BLaER1 treated with 17β-estradiol and CSF1 and Interleukin-3, amounts not matched to agents 10 nM and 100 nM (cell line): ENCODE measurements around the gene UNCX.
"Not testable (repeated sequence)": the region's sequence is repeated elsewhere in the genome, so short reads cannot be mapped to it uniquely, and the experiment has no call there.

ENCODE experiments used
- H3K27ac ChIP-seq, 11 experiments: shearing (Covaris generic); formaldehyde crosslinking; 2 replicates each; pipeline ENCODE4 v1.8.1; 2022
- H3K27me3 ChIP-seq, 11 experiments: shearing (Covaris generic); formaldehyde crosslinking; 2 replicates each; pipeline ENCODE4 v1.8.1; 2022
- H3K36me3 ChIP-seq, 11 experiments: shearing (Covaris generic); formaldehyde crosslinking; 2 replicates each; pipeline ENCODE4 v1.8.1; 2022
- H3K4me1 ChIP-seq, 10 experiments: shearing (Covaris generic); formaldehyde crosslinking; 2 replicates each; pipeline ENCODE4 v1.8.1; 2022
- H3K4me2 ChIP-seq, 11 experiments: shearing (Covaris generic); formaldehyde crosslinking; 2 replicates each; pipeline ENCODE4 v1.8.1; 2022
- H3K4me3 ChIP-seq, 10 experiments: shearing (Covaris generic); formaldehyde crosslinking; 2 replicates each; pipeline ENCODE4 v1.8.1; 2022
- H3K9ac ChIP-seq, 11 experiments: shearing (Covaris generic); formaldehyde crosslinking; 2 replicates each; pipeline ENCODE4 v1.8.1; 2022
- H3K9me3 ChIP-seq, 11 experiments: shearing (Covaris generic); formaldehyde crosslinking; replicated peaks in 1 of 11; 2 replicates each; pipeline ENCODE4 v1.8.1; 2022
- H4K20me1 ChIP-seq, 11 experiments: shearing (Covaris generic); formaldehyde crosslinking; 2 replicates each; pipeline ENCODE4 v1.8.1; 2022
- Cebpa-rat ChIP-seq, 11 experiments: shearing (Covaris generic); IDR thresholded peaks; 2 replicates each; pipeline ENCODE4 v1.8.1; 2022

The UNCX gene

DNA sequence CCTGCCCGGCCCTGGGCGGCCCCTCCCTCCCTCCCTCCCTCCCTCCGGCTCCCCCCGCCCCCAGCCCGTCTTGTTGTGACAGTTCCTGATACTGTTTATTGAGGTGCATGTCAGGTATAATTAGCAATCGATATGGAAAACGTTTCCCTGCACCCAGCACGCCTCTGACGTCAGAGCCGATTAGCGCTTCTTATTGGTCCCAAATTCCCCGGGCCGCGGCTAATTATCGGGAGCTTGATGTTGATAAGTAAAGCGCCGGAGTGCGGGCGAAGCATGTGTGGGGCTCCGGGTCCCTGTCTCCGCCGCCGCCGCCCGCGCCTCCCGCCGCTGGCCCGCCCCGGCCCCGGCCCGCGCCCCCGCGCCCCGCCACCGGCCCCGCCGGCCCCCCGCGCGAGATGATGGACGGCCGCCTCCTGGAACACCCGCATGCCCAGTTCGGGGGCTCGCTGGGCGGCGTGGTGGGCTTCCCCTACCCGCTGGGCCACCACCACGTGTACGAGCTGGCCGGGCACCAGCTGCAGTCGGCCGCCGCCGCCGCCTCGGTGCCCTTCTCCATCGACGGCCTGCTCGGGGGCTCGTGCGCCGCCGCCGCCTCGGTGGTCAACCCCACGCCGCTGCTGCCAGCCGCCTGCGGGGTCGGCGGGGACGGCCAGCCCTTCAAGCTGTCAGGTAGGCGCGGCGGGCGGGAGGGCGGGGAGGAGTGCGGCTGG, at the start of gene UNCX:
Gene UNCX (plus strand): TSS at position 250 of the 710 bp plus-strand sequence. CDS start 146 bp downstream, at position 396.
- H3K4me3 ChIP-seq: no peak within 1 kb of the TSS
- peaks cover 4 to 17% (median 9%) of the 10 kb centered on the region in 10 experiments; a peak in 18 of 20 replicates for H3K4me1 ChIP-seq
- H3K9ac ChIP-seq: no peak within 1 kb of the TSS
- peaks cover 95 to 99% (median 99%) of the 10 kb centered on the region in 11 experiments for H3K27me3 ChIP-seq
- no peak within 1 kb of the TSS for H3K27ac ChIP-seq
- peaks cover 0 to 8% (median 0%) of the 10 kb centered on the region in 11 experiments; a peak in 1 of 22 replicates for H3K9me3 ChIP-seq
- H4K20me1 ChIP-seq: peaks cover 0 to 81% (median 73%) of the 10 kb centered on the region in 11 experiments; a peak in 18 of 22 replicates
- H3K36me3 ChIP-seq: no peaks in the 10 kb centered on the region
- H3K4me2 ChIP-seq: no peak within 1 kb of the TSS
- no peak for TF ChIP-seq Cebpa-rat (IDR thresholded peaks at IDR 0.05)

DNA sequence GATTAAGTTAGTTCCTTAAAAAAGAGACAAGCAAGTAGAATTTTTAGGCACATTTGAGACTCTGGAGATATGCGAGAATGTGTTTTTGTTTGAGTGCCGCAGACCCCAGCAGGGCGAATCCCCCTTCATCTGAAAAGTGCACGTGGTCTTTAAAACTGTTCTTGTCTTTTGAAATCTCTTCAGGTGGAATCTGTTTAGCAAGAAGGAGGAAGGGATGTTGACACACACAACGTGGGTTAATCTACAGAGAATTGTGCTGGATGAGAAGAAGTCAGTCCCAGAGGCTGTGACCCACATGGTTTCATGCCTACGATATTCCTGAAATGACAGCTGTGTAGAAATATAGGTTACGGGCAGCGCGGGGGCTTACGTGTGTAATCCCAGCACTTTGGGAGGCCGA, 45.5 kb upstream of the UNCX start:
- Histone ChIP-seq H4K20me1 (no peaks in the 10 kb centered on the region), H3K9me3 (peaks cover 5 to 20% (median 10%) of the 10 kb centered on the region in 11 experiments; a peak in 14 of 22 replicates), H3K27ac (no peak overlapping the region; a peak in 1 of 22 replicates), H3K9ac (no peak overlapping the region), H3K4me2 (peak overlapping the region in 7 of 11 experiments; percentile 2 to 41 (median 35); a peak in 9 of 22 replicates), H3K4me1 (peaks cover 14 to 52% (median 41%) of the 10 kb centered on the region in 10 experiments), H3K4me3 (no peak overlapping the region), H3K27me3 (peaks cover 0 to 11% (median 0%) of the 10 kb centered on the region in 11 experiments; a peak in 4 of 22 replicates), H3K36me3 (no peaks in the 10 kb centered on the region)
- TF ChIP-seq Cebpa-rat (IDR thresholded peaks at IDR 0.05): no peak

DNA sequence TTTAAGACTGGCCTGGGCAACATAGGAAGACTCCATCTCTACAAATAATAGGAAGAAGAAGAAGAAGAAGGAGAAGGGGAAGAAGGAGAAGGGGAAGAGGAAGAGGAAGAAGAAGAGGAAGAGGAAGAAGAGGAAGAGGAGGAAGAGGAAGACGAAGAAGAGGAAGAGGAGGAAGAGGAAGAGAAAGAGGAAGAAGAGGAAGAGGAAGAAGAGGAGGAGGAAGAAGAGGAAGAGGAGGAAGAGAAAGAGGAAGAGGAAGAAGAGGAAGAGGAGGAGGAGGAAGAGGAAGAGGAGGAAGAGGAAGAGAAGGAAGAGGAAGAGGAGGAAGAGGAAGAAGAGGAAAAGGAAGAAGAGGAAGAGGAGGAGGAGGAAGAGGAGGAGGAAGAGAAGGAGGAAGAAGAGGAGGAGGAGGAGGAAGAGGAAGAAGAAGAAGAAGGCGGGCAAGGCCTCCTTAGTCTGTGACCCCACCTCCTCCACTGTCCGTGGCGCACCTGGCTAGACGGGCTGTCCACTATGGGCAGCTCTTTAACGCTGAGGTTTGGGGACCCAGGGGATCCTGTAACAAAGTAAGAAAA, 43.9 kb upstream of the UNCX start:
- H3K36me3 ChIP-seq: no peaks in the 10 kb centered on the region
- TF ChIP-seq Cebpa-rat (IDR thresholded peaks at IDR 0.05): no peak
- no peak overlapping the region for H3K4me3 ChIP-seq
- 0 out of 22 replicates have a peak overlapping the region, but pooled peaks of 1 of the 11 experiments have one; percentile 8 for H3K4me2 ChIP-seq
- H4K20me1 ChIP-seq: no peaks in the 10 kb centered on the region
- H3K27me3 ChIP-seq: peaks cover 0 to 11% (median 0%) of the 10 kb centered on the region in 11 experiments; a peak in 4 of 22 replicates
- H3K9ac ChIP-seq: no peak overlapping the region
- peak overlapping the region in 2 of 11 experiments; percentile 20 to 34; a peak in 2 of 22 replicates for H3K27ac ChIP-seq
- peaks cover 5 to 20% (median 10%) of the 10 kb centered on the region in 11 experiments; a peak in 14 of 22 replicates for H3K9me3 ChIP-seq
- H3K4me1 ChIP-seq: peaks cover 19 to 56% (median 47%) of the 10 kb centered on the region in 10 experiments

DNA sequence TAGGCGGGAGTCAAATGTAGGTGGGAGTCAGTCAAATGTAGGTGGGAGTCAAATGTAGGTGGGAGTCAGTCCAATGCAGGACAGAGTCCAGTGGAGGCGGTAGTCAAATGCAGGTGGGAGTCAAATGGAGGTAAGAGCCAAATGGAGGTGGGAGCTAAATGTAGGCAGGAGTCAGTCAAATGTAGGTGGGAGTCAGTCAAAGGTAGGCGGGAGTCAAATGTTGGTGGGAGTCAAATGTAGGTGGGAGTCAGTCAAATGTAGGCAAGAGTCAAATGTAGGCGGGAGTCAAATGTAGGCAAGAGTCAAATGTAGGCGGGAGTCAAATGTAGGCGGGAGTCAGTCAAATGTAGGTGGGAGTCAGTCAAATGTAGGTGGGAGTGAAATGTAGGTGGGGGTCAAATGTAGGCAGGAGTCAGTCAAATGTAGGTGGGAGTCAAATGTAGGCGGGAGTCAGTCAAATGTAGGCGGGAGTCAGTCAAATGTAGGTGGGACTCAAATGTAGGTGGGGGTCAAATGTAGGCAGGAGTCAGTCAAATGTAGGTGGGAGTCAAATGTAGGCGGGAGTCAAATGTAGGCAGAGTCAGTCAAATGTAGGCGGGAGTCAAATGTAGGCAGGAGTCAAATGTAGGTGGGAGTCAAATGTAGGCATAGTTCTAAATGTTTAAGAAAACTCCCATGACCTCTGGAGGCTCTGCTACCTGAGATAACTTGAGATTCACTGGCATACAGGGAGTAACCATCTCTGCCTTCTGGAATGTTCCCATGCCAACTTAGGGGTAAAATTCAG, 42.5 kb upstream of the UNCX start:
- Histone ChIP-seq H3K4me2 (peak overlapping the region in 8 of 11 experiments; percentile 70 to 92 (median 84); a peak in 9 of 22 replicates), H4K20me1 (no peaks in the 10 kb centered on the region), H3K4me3 (no peak overlapping the region), H3K27me3 (peaks cover 0 to 11% (median 0%) of the 10 kb centered on the region in 11 experiments; a peak in 4 of 22 replicates), H3K4me1 (peaks cover 19 to 56% (median 49%) of the 10 kb centered on the region in 10 experiments), H3K27ac (peak overlapping the region in 7 of 11 experiments; percentile 32 to 86 (median 84); a peak in 7 of 22 replicates), H3K36me3 (no peaks in the 10 kb centered on the region), H3K9me3 (peaks cover 5 to 20% (median 10%) of the 10 kb centered on the region in 11 experiments; a peak in 14 of 22 replicates), H3K9ac (no peak overlapping the region)
- no peak for TF ChIP-seq Cebpa-rat (IDR thresholded peaks at IDR 0.05)

DNA sequence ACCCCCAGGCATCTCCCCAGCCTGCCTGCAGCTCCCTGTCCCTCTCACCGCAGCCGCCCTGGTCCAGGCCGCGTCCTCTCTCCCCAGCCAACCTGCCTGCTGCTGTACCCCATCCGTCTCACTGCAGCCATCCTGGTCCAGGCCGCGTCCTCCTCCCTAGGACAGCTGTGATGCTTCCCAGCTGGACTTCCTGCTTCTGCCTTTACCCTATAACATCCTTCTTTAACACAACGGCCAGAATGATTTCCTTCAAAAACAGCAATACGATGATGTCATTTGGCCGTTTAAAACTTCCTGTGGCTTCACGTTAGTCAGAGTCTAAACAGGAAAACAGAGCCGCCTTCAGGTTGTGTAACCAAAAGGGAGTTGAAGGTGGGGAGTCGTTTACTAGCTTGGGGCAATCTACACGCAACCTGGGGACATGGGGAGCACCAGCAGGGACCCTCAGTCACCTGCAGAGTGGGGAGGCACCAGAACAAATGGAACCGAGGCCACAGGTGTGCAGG, 40.4 kb upstream of the UNCX start:
- Histone ChIP-seq H3K9ac (peak overlapping the region in 10 of 11 experiments; percentile 3 to 70 (median 68); a peak in 17 of 22 replicates), H3K4me1 (peaks cover 19 to 49% (median 44%) of the 10 kb centered on the region in 10 experiments), H3K4me3 (peak overlapping the region in 8 of 10 experiments; percentile 5 to 45 (median 37); a peak in 12 of 20 replicates), H3K27ac (peak overlapping the region in 10 of 11 experiments; percentile 40 to 87 (median 84); a peak in 20 of 22 replicates), H3K4me2 (peak overlapping the region; percentile 55 to 92 (median 83)), H3K27me3 (no peaks in the 10 kb centered on the region), H3K36me3 (no peaks in the 10 kb centered on the region), H4K20me1 (no peaks in the 10 kb centered on the region), H3K9me3 (peaks cover 5 to 20% (median 10%) of the 10 kb centered on the region in 11 experiments; a peak in 14 of 22 replicates)
- TF ChIP-seq Cebpa-rat (IDR thresholded peaks at IDR 0.05): peak in 9 of 11 experiments; percentile 11 to 88 (median 64); a peak in 14 of 22 replicates

DNA sequence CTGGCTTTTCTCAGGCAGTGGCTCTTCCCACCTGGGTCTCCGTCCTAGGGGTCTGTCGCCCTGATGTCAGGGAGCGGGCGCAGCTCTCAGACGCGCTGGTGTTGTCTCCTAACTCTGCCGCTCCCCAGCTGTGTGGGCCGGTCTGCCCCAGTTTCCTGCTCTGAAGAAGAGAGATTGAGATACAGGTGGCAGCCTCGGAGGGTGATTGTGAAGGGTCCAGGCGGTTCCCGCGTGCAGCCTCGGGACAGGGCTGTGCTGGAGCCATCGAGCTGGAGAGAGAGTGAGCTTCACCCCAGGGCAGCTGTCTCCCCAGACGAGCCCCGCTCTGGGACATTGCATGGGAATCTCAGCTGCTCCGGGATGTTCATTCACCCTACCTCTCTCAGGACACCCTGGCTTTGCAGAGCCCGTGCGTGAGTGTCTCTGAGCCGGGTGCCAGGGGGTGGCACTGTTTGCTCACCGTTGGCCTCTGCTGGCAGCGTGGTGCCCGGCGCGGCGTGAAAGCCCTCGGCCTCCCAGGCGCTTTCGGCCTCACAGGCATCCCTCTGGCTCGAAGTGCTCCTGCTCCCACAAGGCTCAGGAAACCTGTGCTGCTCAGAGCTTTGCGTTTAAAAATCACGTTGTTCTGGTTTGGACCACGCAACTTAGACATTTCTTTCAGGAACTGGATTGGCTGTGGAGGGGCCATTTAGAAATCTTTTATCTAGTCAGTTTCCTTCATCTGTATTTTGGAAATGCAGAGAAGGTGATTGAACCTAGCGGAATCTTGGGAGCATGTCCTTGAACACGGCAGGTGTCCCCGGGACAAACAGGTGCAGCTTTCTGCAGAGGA, 38.9 kb upstream of the UNCX start:
- H3K4me3 ChIP-seq: no peak overlapping the region
- H3K4me1 ChIP-seq: peaks cover 19 to 47% (median 42%) of the 10 kb centered on the region in 10 experiments
- no peaks in the 10 kb centered on the region for H4K20me1 ChIP-seq
- H3K4me2 ChIP-seq: peak overlapping the region in 10 of 11 experiments; percentile 6 to 92 (median 84); a peak in 18 of 22 replicates
- peak overlapping the region in 9 of 11 experiments; percentile 34 to 87 (median 84); a peak in 17 of 22 replicates for H3K27ac ChIP-seq
- H3K27me3 ChIP-seq: no peaks in the 10 kb centered on the region
- H3K36me3 ChIP-seq: no peaks in the 10 kb centered on the region
- peaks cover 3 to 20% (median 10%) of the 10 kb centered on the region in 11 experiments; a peak in 13 of 22 replicates for H3K9me3 ChIP-seq
- peak overlapping the region in 8 of 11 experiments; percentile 22 to 70 (median 54); a peak in 10 of 22 replicates for H3K9ac ChIP-seq
- TF ChIP-seq Cebpa-rat (IDR thresholded peaks at IDR 0.05): no peak; a peak in 1 of 22 replicates

DNA sequence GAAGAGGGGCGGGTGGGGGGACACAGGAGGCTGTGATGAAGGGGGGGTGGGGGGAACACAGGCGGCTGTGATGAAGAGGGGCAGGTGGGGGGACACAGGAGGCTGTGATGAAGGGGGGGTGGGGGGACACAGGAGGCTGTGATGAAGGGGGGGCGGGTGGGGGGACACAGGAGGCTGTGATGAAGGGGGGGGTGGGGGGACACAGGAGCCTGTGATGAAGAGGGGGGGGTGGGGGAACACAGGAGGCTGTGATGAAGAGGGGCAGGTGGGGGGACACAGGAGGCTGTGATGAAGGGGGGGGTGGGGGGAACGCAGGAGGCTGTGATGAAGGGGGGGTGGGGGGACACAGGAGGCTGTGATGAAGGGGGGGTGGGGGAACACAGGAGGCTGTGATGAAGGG, 36.2 kb upstream of the UNCX start:
- not testable (repeated sequence) for H3K9ac ChIP-seq, H3K4me2 ChIP-seq, H4K20me1 ChIP-seq, H3K27me3 ChIP-seq, H3K27ac ChIP-seq, H3K9me3 ChIP-seq, H3K4me3 ChIP-seq, H3K36me3 ChIP-seq
- H3K4me1 ChIP-seq: peaks cover 14 to 42% (median 30%) of the 10 kb centered on the region in 10 experiments
